Endodermal cell (in vitro differentiated cells): ENCODE measurements around the gene ADCY2. TPM values are rescaled to one million over a fixed set of nuclear protein-coding genes. Genes with fewer than 3 reads are reported as not detected.

Experiments used
- DNase-seq: peaks from one replicate; pipeline ENCODE4 v3.0.0-alpha.2; 2017
- H3K27ac ChIP-seq: 2 replicates; pipeline ENCODE4 v1.5.1; 2013; ENCODE audit warnings: mild to moderate bottlenecking, low read depth, low read length, moderate library complexity
- H3K27me3 ChIP-seq: 2 replicates; pipeline ENCODE4 v1.6.1; 2013; ENCODE audit warnings: mild to moderate bottlenecking, low read length, moderate library complexity; ENCODE audit not compliant: insufficient read depth, control insufficient read depth, poor library complexity, severe bottlenecking
- H3K36me3 ChIP-seq: 2 replicates; pipeline ENCODE4 v1.7.0; 2013; ENCODE audit warnings: mild to moderate bottlenecking, low read length, moderate library complexity; ENCODE audit not compliant: control insufficient read depth, insufficient read depth
- H3K4me1 ChIP-seq: one replicate; pipeline ENCODE4 v1.7.0; 2013; ENCODE audit warnings: low read length; ENCODE audit not compliant: control insufficient read depth, insufficient read depth
- H3K4me3 ChIP-seq: 2 replicates; pipeline ENCODE4 v1.5.1; 2013; ENCODE audit warnings: mild to moderate bottlenecking, low read length, moderate library complexity
- H3K9ac ChIP-seq: 2 replicates; pipeline ENCODE4 v1.6.1; 2013; ENCODE audit warnings: mild to moderate bottlenecking, low read length, moderate library complexity; ENCODE audit not compliant: poor library complexity, severe bottlenecking; ENCODE audit errors: extremely low read depth
- H3K9me3 ChIP-seq: 2 replicates; pipeline ENCODE4 v1.6.1; 2013; ENCODE audit warnings: mild to moderate bottlenecking, low read length, moderate library complexity; ENCODE audit not compliant: control insufficient read depth
- H3K27ac Mint-ChIP-seq: 2 replicates; pipeline ENCODE4 v1.8.0; 2020; ENCODE audit warnings: mixed read lengths
- H3K27me3 Mint-ChIP-seq: 2 replicates; pipeline ENCODE4 v1.8.0; 2021; ENCODE audit warnings: mild to moderate bottlenecking, mixed read lengths; ENCODE audit not compliant: insufficient read depth
- H3K36me3 Mint-ChIP-seq: 2 replicates; pipeline ENCODE4 v1.8.0; 2020; ENCODE audit warnings: low read depth, mixed read lengths
- H3K4me1 Mint-ChIP-seq: 2 replicates; pipeline ENCODE4 v1.8.0; 2020; ENCODE audit warnings: mixed read lengths
- H3K4me3 Mint-ChIP-seq: 2 replicates; pipeline ENCODE4 v1.8.0; 2020; ENCODE audit warnings: mild to moderate bottlenecking, moderate library complexity, mixed read lengths
- H3K9me3 Mint-ChIP-seq: 2 replicates; pipeline ENCODE4 v1.8.0; 2020; ENCODE audit warnings: mild to moderate bottlenecking, mixed read lengths
- WGBS, 2 experiments: methylation state at CpG; one replicate each; pipeline versions ENCODE4 v1.1.5 to v1.1.7; 2013; ENCODE audit warnings: missing lambda C conversion rate in 2 of 2, mixed read lengths in 1 of 2; ENCODE audit not compliant: insufficient coverage in 1 of 2, insufficient read length in 1 of 2; 5-methylcytosine and 5-hydroxymethylcytosine counted together
- total RNA-seq, 2 donors: library from RNA; stranded (reverse); fragmentation: NEBNext Ultra II Directional in 1 of 2; extraction: Animal tissue kit (Norgen Biotek cat#: 25700) in 1 of 2; gene quantifications; 2 replicates in 1 of 2; 3 replicates in 1 of 2; pipeline ENCODE4 v1.2.1, GENCODE V29; 2021
- TF ChIP-seq, protein P1 (sequence below): fragments of 200-600 bp; sonication (generic); conservative IDR thresholded peaks from 2 replicates; pipeline ENCODE4 v1.5.0; 2021; ENCODE audit warnings: antibody characterized with exemption, mild to moderate bottlenecking

The ADCY2 gene
- total RNA-seq, 2 donors from 2014 or later: 61.5 to 63.2 TPM

DNA sequence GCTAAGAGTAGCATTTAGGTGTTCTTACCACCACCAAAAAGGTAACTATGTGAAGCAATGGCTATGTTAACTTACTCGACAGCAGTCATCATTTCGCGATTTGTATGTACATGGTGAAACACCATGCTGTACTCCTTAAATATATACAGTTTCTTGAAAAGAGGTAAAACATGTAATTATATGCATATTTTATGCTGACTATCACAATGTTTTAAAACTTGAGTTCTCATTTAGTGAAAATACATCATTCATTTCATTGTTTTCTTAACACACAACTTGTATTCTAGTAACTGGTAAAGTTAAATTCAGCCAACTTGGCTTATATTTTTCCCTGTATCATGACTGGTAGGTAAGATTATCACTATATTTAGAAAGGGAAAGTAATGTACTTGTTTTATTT lies 189.9 kb downstream of the ADCY2 start:
- H3K4me1 Mint-ChIP-seq: no peaks in the 10 kb centered on the region

DNA sequence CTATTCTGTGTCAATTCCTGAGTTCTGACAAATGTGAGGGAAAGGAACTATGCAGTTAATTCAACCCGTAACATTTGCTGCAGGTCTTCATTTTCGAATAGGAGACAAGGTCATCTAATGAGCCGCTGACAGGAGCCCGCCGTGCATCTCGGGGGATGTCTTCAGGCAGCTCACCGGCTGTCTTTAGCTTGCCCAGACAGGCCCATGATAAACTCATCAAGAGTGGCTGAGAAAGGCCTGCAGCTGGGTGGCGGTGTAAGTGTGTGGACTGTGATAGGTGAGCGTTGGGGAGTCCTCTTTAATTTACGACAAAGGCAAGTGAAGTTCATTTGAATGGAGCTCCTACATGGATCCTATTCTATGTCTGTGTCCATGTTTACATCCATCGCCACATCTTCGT lies 190.5 kb downstream of the ADCY2 start:
- no peaks in the 10 kb centered on the region for H3K9me3 ChIP-seq
- no peak for DNase-seq
- TF ChIP-seq, protein P1, sequence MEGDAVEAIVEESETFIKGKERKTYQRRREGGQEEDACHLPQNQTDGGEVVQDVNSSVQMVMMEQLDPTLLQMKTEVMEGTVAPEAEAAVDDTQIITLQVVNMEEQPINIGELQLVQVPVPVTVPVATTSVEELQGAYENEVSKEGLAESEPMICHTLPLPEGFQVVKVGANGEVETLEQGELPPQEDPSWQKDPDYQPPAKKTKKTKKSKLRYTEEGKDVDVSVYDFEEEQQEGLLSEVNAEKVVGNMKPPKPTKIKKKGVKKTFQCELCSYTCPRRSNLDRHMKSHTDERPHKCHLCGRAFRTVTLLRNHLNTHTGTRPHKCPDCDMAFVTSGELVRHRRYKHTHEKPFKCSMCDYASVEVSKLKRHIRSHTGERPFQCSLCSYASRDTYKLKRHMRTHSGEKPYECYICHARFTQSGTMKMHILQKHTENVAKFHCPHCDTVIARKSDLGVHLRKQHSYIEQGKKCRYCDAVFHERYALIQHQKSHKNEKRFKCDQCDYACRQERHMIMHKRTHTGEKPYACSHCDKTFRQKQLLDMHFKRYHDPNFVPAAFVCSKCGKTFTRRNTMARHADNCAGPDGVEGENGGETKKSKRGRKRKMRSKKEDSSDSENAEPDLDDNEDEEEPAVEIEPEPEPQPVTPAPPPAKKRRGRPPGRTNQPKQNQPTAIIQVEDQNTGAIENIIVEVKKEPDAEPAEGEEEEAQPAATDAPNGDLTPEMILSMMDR: no peak
- WGBS, 2 experiments: 93 to 96% methylated on average over 9 to 12 of the region's 12 CpGs
- no peak overlapping the region for H3K27ac ChIP-seq
- H3K4me1 Mint-ChIP-seq: no peaks in the 10 kb centered on the region
- no peaks in the 10 kb centered on the region for H3K9me3 Mint-ChIP-seq
- no peaks in the 10 kb centered on the region for H3K27me3 Mint-ChIP-seq
- no peak overlapping the region for H3K9ac ChIP-seq
- H3K4me3 Mint-ChIP-seq: no peak overlapping the region
- H3K36me3 ChIP-seq: no peaks in the 10 kb centered on the region
- no peaks in the 10 kb centered on the region for H3K27me3 ChIP-seq
- peaks cover 2% of the 10 kb centered on the region for H3K36me3 Mint-ChIP-seq
- no peaks in the 10 kb centered on the region for H3K4me1 ChIP-seq
- no peak overlapping the region for H3K4me3 ChIP-seq
- H3K27ac Mint-ChIP-seq: no peak overlapping the region

More for the DNA sequence above, 189.9 kb downstream of the ADCY2 start:
- H3K4me3 Mint-ChIP-seq: no peak overlapping the region
- no peaks in the 10 kb centered on the region for H3K36me3 ChIP-seq
- H3K4me1 ChIP-seq: no peaks in the 10 kb centered on the region
- no peak overlapping the region for H3K27ac ChIP-seq
- no peak overlapping the region for H3K9ac ChIP-seq
- no peak for DNase-seq
- 98% methylated on average over 3 of the region's 3 CpGs; no CpG with 5 or more reads in 1 of the 2 experiments for WGBS, 2 experiments
- no peaks in the 10 kb centered on the region for H3K27me3 ChIP-seq
- TF ChIP-seq, protein P1: no peak
- no peaks in the 10 kb centered on the region for H3K9me3 ChIP-seq
- H3K36me3 Mint-ChIP-seq: peaks cover 2% of the 10 kb centered on the region
- no peak overlapping the region for H3K27ac Mint-ChIP-seq
- H3K9me3 Mint-ChIP-seq: no peaks in the 10 kb centered on the region
- no peaks in the 10 kb centered on the region for H3K27me3 Mint-ChIP-seq
- no peak overlapping the region for H3K4me3 ChIP-seq

DNA sequence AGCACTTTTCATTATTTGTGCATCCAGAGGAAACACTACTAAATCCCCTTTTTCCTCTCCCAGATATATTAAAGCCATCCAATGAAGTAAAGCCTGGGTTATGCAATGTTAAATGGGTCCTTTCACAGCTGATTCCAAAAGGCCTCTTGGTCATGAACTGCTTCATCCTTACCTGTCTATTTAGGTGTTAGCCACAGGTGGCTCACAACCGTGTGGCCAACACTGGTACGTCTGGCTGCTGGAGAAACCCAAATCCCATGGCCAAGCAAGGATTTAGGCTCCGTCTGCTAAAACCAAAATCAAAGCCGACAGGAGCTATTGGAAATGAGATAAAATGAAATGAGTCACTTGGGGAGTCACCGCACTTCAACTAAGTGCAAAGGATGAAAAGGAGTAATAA lies 193.9 kb downstream of the ADCY2 start:
- no peaks in the 10 kb centered on the region for H3K36me3 ChIP-seq
- Mint-ChIP-seq H3K36me3 (peaks cover 2% of the 10 kb centered on the region), H3K27ac (no peak overlapping the region), H3K4me1 (peaks cover 3% of the 10 kb centered on the region), H3K9me3 (no peaks in the 10 kb centered on the region), H3K27me3 (no peaks in the 10 kb centered on the region), H3K4me3 (no peak overlapping the region)
- H3K4me3 ChIP-seq: no peak overlapping the region
- TF ChIP-seq, protein P1: peak; percentile 41
- H3K27ac ChIP-seq: no peak overlapping the region
- no peak for DNase-seq
- no peaks in the 10 kb centered on the region for H3K27me3 ChIP-seq
- no peaks in the 10 kb centered on the region for H3K4me1 ChIP-seq
- H3K9ac ChIP-seq: no peak overlapping the region
- no peaks in the 10 kb centered on the region for H3K9me3 ChIP-seq
- WGBS, 2 experiments: 87 to 91% methylated on average over 3 to 5 of the region's 5 CpGs
